HCT116 (cell line): Measurements from ENCODE around the gene PCID2. TPM values are rescaled to one million over a fixed set of nuclear protein-coding genes. Genes with fewer than 3 reads are reported as not detected.

Source experiments
- ATAC-seq: fragments of 200-7000 bp; cut with Tn5 transposase; 2 replicates; pipeline ENCODE4 v1.9.1; 2020; ENCODE audit warnings: mild to moderate bottlenecking, moderate library complexity
- BruUV-seq: library from RNA; stranded (reverse); fragments of 400-500 nt; replicated peaks from 2 replicates; lab custom pipeline; 2021; lab: Mats Ljungman, UMichigan
- CTCF ChIA-PET: fragments of 300-600 bp; sonication (Branson Sonifier 250); formaldehyde crosslinking; loops from one replicate; lab custom pipeline; 2021; ENCODE audit warnings: antibody characterized with exemption; lab: Charles Lee
- POLR2A ChIA-PET: fragments of 300-600, 350-600 bp; sonication (Branson Sonifier 250); formaldehyde crosslinking; loops from one replicate; lab custom pipeline; 2021; ENCODE audit warnings: antibody characterized with exemption; lab: Charles Lee
- RAD21 ChIA-PET, 2 experiments: fragments of 300-600 bp; sonication (Branson Sonifier 250); formaldehyde crosslinking; loops; one replicate each; lab custom pipeline; 2023; ENCODE audit warnings: low total read pairs in 2 of 2; ENCODE audit not compliant: uncharacterized antibody in 2 of 2, unreplicated experiment in 2 of 2, low non-redundant PET in 1 of 2; lab: Charles Lee
- DNase-seq: peaks from one replicate; pipeline ENCODE4 v3.0.0-alpha.2; 2010; ENCODE audit warnings: low read depth, low spot score
- H2AFZ ChIP-seq: fragments of 200-600 bp; shearing (Covaris generic), sonication (generic); 2 replicates; pipeline ENCODE4 v1.6.1; 2017; ENCODE audit warnings: low read depth, mixed run types, mixed read lengths, antibody characterized with exemption, low read length; ENCODE audit not compliant: poor library complexity, severe bottlenecking
- H3K27ac ChIP-seq: 2 replicates; pipeline ENCODE4 v1.5.1; 2012; ENCODE audit warnings: low read depth, low read length
- H3K27me3 ChIP-seq: fragments of 200-600 bp; sonication (generic); 2 replicates; pipeline ENCODE4 v1.6.1; 2016; ENCODE audit warnings: mixed run types, low read length, mixed read lengths; ENCODE audit not compliant: insufficient read depth
- H3K36me3 ChIP-seq, 2 experiments: fragments of 200-500 bp in 1 of 2; fragments of 200-600 bp in 1 of 2; sonication (Bioruptor generic) in 1 of 2; sonication (generic) in 1 of 2; 2 replicates each; pipeline versions ENCODE4 v1.5.1 to v1.6.1; 2014 to 2016; ENCODE audit warnings: low read length in 2 of 2, inconsistent platforms in 1 of 2, mixed read lengths in 1 of 2, mixed run types in 1 of 2; ENCODE audit not compliant: insufficient read depth in 2 of 2, control insufficient read depth in 1 of 2
- H3K4me1 ChIP-seq, 2 experiments: fragments of 200-600 bp in 1 of 2; sonication (generic) in 1 of 2; 2 replicates each; pipeline versions ENCODE4 v1.5.1 to v1.6.1; 2012 to 2017; ENCODE audit warnings: low read length in 2 of 2, inconsistent platforms in 1 of 2, mild to moderate bottlenecking in 1 of 2, mixed read lengths in 1 of 2, mixed run types in 1 of 2, moderate library complexity in 1 of 2; ENCODE audit not compliant: insufficient read depth in 2 of 2, control insufficient read depth in 1 of 2
- H3K4me2 ChIP-seq: fragments of 200-600 bp; sonication (generic); 2 replicates; pipeline ENCODE4 v1.6.1; 2017; ENCODE audit warnings: mixed run types, low read length, mixed read lengths
- H3K4me3 ChIP-seq, 2 experiments: fragments of 200-600 bp in 1 of 2; sonication (generic) in 1 of 2; replicated peaks in 1 of 2; 2 replicates each; pipeline ENCODE4 v1.5.1; 2011 to 2016; ENCODE audit warnings: low read length in 2 of 2, control low read depth in 1 of 2, low read depth in 1 of 2, mild to moderate bottlenecking in 1 of 2, mixed read lengths in 1 of 2, mixed run types in 1 of 2
- H3K79me2 ChIP-seq: fragments of 200-600 bp; sonication (generic); 2 replicates; pipeline ENCODE4 v1.6.1; 2017; ENCODE audit warnings: mild to moderate bottlenecking, mixed run types, low read length, moderate library complexity, mixed read lengths; ENCODE audit not compliant: insufficient read depth
- H3K9ac ChIP-seq: fragments of 200-600 bp; sonication (generic); 2 replicates; pipeline ENCODE4 v1.6.1; 2016; ENCODE audit warnings: low read length, mixed read lengths
- H3K9me2 ChIP-seq: fragments of 200-600 bp; sonication (generic), shearing (Covaris generic); 2 replicates; pipeline ENCODE4 v1.6.1; 2017; ENCODE audit warnings: mixed run types, mild to moderate bottlenecking, moderate library complexity; ENCODE audit not compliant: insufficient read depth
- H3K9me3 ChIP-seq, 2 experiments: fragments of 200-500 bp in 1 of 2; fragments of 200-600 bp in 1 of 2; sonication (Bioruptor generic) in 1 of 2; sonication (generic) in 1 of 2; 2 replicates each; pipeline ENCODE4 v1.6.1; 2014 to 2017; ENCODE audit warnings: low read length in 2 of 2, mixed read lengths in 2 of 2, inconsistent platforms in 1 of 2, low read depth in 1 of 2, mild to moderate bottlenecking in 1 of 2, mixed run types in 1 of 2, moderate library complexity in 1 of 2; ENCODE audit not compliant: control insufficient read depth in 1 of 2, insufficient read depth in 1 of 2
- H4K20me1 ChIP-seq: fragments of 200-600 bp; sonication (generic), shearing (Covaris generic); 2 replicates; pipeline ENCODE4 v1.6.1; 2017; ENCODE audit warnings: mixed run types, mild to moderate bottlenecking, moderate library complexity; ENCODE audit not compliant: insufficient read depth
- CBX3 ChIP-seq: IDR thresholded peaks from 2 replicates; pipeline ENCODE4 v1.6.1; 2012; ENCODE audit warnings: low read depth
- EGR1 ChIP-seq: IDR thresholded peaks from 2 replicates; pipeline ENCODE4 v1.6.1; 2012; ENCODE audit warnings: low read depth
- ELF1 ChIP-seq: IDR thresholded peaks from 2 replicates; pipeline ENCODE4 v1.6.1; 2012; ENCODE audit warnings: low read depth, borderline replicate concordance
- FOSL1 ChIP-seq: IDR thresholded peaks from 2 replicates; pipeline ENCODE4 v1.6.1; 2012; ENCODE audit warnings: low read depth
- JUND ChIP-seq: IDR thresholded peaks from 2 replicates; pipeline ENCODE4 v1.6.1; 2012
- MAX ChIP-seq: IDR thresholded peaks from 2 replicates; pipeline ENCODE4 v1.6.1; 2012
- POLR2A ChIP-seq: IDR thresholded peaks from 2 replicates; pipeline ENCODE4 v1.7.0; 2011; ENCODE audit warnings: borderline replicate concordance; ENCODE audit not compliant: insufficient read depth, insufficient read length; ENCODE audit errors: extremely low read depth
- RAD21 ChIP-seq: IDR thresholded peaks from 2 replicates; pipeline ENCODE4 v1.6.1; 2012; ENCODE audit warnings: low read depth, mild to moderate bottlenecking
- REST ChIP-seq: IDR thresholded peaks from 2 replicates; pipeline ENCODE4 v1.6.1; 2012; ENCODE audit warnings: low read depth
- SIN3A ChIP-seq: IDR thresholded peaks from 2 replicates; pipeline ENCODE4 v1.6.1; 2012; ENCODE audit warnings: low read depth
- TCF7L2 ChIP-seq: IDR thresholded peaks from 2 replicates; pipeline ENCODE4 v1.7.0; 2011; ENCODE audit warnings: borderline replicate concordance, inconsistent platforms; ENCODE audit not compliant: insufficient read depth, insufficient read length; ENCODE audit errors: extremely low read depth
- YY1 ChIP-seq: IDR thresholded peaks from 2 replicates; pipeline ENCODE4 v1.6.1; 2011; ENCODE audit warnings: low read length, low read depth, moderate library complexity, mild to moderate bottlenecking; ENCODE audit not compliant: insufficient replicate concordance; ENCODE audit errors: extremely low read depth
- ZBTB33 ChIP-seq: IDR thresholded peaks from 2 replicates; pipeline ENCODE4 v1.6.1; 2011; ENCODE audit warnings: mild to moderate bottlenecking, low read length, moderate library complexity; ENCODE audit not compliant: insufficient replicate concordance; ENCODE audit errors: extremely low read depth
- intact Hi-C: fragments of 100-400 bp; cut with micrococcal nuclease; formaldehyde crosslinking; loops from 2 replicates; pipeline ENCODE4 v1.10.0; 2022
- total RNA-seq: library from RNA; stranded (reverse); gene quantifications from one replicate; pipeline ENCODE4 v1.2.1, GENCODE V29; 2021; ENCODE audit not compliant: unreplicated experiment

PCID2 gene
- total RNA-seq, 1 experiment from 2014 or later = 73.3 TPM

- TF ChIP-seq REST (no peak), ZBTB33 (peak; percentile 73), JUND (no peak), POLR2A (no peak)
Measured at GRCh38 chr13:113211774-113212173, 3.3 kb upstream of the PCID2 start (continued).

- CTCF ChIA-PET = no interaction called here
- Histone ChIP-seq H3K9me2 (no peaks in the 10 kb centered on the region), H3K9ac (peak overlapping the region; percentile 96), H4K20me1 (no peaks in the 10 kb centered on the region), H3K79me2 (peaks cover 87% of the 10 kb centered on the region), H3K4me3 (peak overlapping the region; percentile 56 to 64), H3K4me1 (peaks cover 20 to 37% of the 10 kb centered on the region in 2 experiments), H3K4me2 (peak overlapping the region; percentile 77), H3K36me3 (peaks cover 0 to 17% of the 10 kb centered on the region in 2 experiments; a peak in 2 of 4 replicates), H3K9me3 (no peaks in the 10 kb centered on the region), H3K27me3 (no peaks in the 10 kb centered on the region), H3K27ac (peak overlapping the region; percentile 98; the same call in 1 of the 2 replicates), H2AFZ (no peak overlapping the region)
- ATAC-seq (no peak), DNase-seq (no peak)
- BruUV-seq = TSS peak; percentile 66
- POLR2A ChIA-PET = no interaction called here
- intact Hi-C loops = no loop called here
- RAD21 ChIA-PET = no interaction called here
- no peak for TF ChIP-seq SIN3A
- no peak for TF ChIP-seq EGR1
- TF ChIP-seq REST = no peak
- no peak for TF ChIP-seq ELF1
- TF ChIP-seq JUND = no peak
- TF ChIP-seq CBX3 = no peak
- TF ChIP-seq ZBTB33 = no peak
- TF ChIP-seq TCF7L2 = no peak
- TF ChIP-seq FOSL1 = no peak
- no peak for TF ChIP-seq RAD21
- TF ChIP-seq MAX = no peak
- no peak for TF ChIP-seq YY1
Measured at GRCh38 chr13:113210833-113211232, 2.4 kb upstream of the PCID2 start.
